GM23338 (cell line): ENCODE data around the gene RPL28. TPM values are rescaled to one million over a fixed set of nuclear protein-coding genes. Genes with fewer than 3 reads are reported as not detected.

Source experiments
- ATAC-seq: fragments of 200-7000 bp; cut with Tn5 transposase; 3 replicates; pipeline ENCODE4 v1.9.1; 2020
- DNase-seq: peaks from one replicate; pipeline ENCODE4 v3.0.0-alpha.2; 2015; ENCODE audit warnings: low spot score
- H2AFZ ChIP-seq: fragments of 200-600 bp; sonication (generic); 2 replicates; pipeline ENCODE4 v1.8.0; 2016; ENCODE audit warnings: antibody characterized with exemption, mild to moderate bottlenecking, moderate library complexity
- H3F3A ChIP-seq: fragments of 200-600 bp; sonication (generic); replicated peaks from 2 replicates; pipeline ENCODE4 v1.8.0; 2017; ENCODE audit warnings: antibody characterized with exemption, mixed run types, low read depth
- H3K27ac ChIP-seq: fragments of 200-600 bp; sonication (generic); 2 replicates; pipeline ENCODE4 v1.6.1; 2016; ENCODE audit warnings: low read depth
- H3K27me3 ChIP-seq: fragments of 200-600 bp; sonication (generic); 2 replicates; pipeline ENCODE4 v1.8.0; 2016; ENCODE audit warnings: mild to moderate bottlenecking, mixed run types, moderate library complexity; ENCODE audit not compliant: insufficient read depth
- H3K36me3 ChIP-seq: fragments of 200-600 bp; sonication (generic); 2 replicates; pipeline ENCODE4 v1.8.0; 2016; ENCODE audit warnings: mild to moderate bottlenecking; ENCODE audit not compliant: insufficient read depth
- H3K4me1 ChIP-seq: fragments of 200-600 bp; sonication (generic); 2 replicates; pipeline ENCODE4 v1.8.0; 2016; ENCODE audit warnings: mild to moderate bottlenecking, moderate library complexity; ENCODE audit not compliant: insufficient read depth
- H3K4me2 ChIP-seq: fragments of 200-600 bp; sonication (generic); 2 replicates; pipeline ENCODE4 v1.7.1; 2017; ENCODE audit warnings: mixed run types
- H3K4me3 ChIP-seq: fragments of 200-600 bp; sonication (generic); 2 replicates; pipeline ENCODE4 v1.6.1; 2016; ENCODE audit warnings: mixed run types
- H3K79me2 ChIP-seq: fragments of 200-600 bp; sonication (generic); replicated peaks from 2 replicates; pipeline ENCODE4 v1.8.0; 2017; ENCODE audit warnings: mild to moderate bottlenecking; ENCODE audit not compliant: insufficient read depth
- H3K9me2 ChIP-seq: fragments of 200-600 bp; sonication (generic); 2 replicates; pipeline ENCODE4 v1.8.0; 2017; ENCODE audit not compliant: insufficient read depth
- H4K20me1 ChIP-seq: fragments of 200-600 bp; sonication (generic); replicated peaks from 2 replicates; pipeline ENCODE4 v1.8.0; 2017; ENCODE audit warnings: mild to moderate bottlenecking; ENCODE audit not compliant: insufficient read depth
- H3K27ac Mint-ChIP-seq: 2 replicates; pipeline ENCODE4 v1.8.0; 2020; ENCODE audit warnings: inconsistent platforms, mild to moderate bottlenecking, moderate library complexity, mixed read lengths
- H3K27me3 Mint-ChIP-seq: 3 replicates; pipeline ENCODE4 v1.8.0; 2022; ENCODE audit warnings: low read depth, mild to moderate bottlenecking, moderate library complexity, mixed read lengths, inconsistent platforms; ENCODE audit not compliant: insufficient read depth, poor library complexity
- H3K36me3 Mint-ChIP-seq: 3 replicates; pipeline ENCODE4 v1.8.0; 2021; ENCODE audit warnings: low read depth, mild to moderate bottlenecking, inconsistent platforms, moderate library complexity, mixed read lengths
- H3K4me1 Mint-ChIP-seq: 3 replicates; pipeline ENCODE4 v1.8.0; 2020; ENCODE audit warnings: mild to moderate bottlenecking, inconsistent platforms, mixed read lengths
- H3K4me3 Mint-ChIP-seq: 3 replicates; pipeline ENCODE4 v1.8.0; 2021; ENCODE audit warnings: moderate library complexity, mild to moderate bottlenecking, inconsistent platforms, mixed read lengths
- H3K9me3 Mint-ChIP-seq: 3 replicates; pipeline ENCODE4 v1.8.0; 2020; ENCODE audit warnings: moderate library complexity, mild to moderate bottlenecking, inconsistent platforms, mixed read lengths
- CREB1 ChIP-seq: fragments of 250-450 bp; sonication (Bioruptor Pico); IDR thresholded peaks from 2 replicates; pipeline ENCODE4 v1.5.0; 2020; ENCODE audit warnings: low read depth, mild to moderate bottlenecking, moderate library complexity
- EZH2 ChIP-seq: fragments of 200-600 bp; sonication (generic); IDR thresholded peaks from one replicate; pipeline ENCODE4 v1.8.0; 2017; ENCODE audit warnings: antibody characterized with exemption, mild to moderate bottlenecking, low read depth; ENCODE audit not compliant: unreplicated experiment
- EZH2phosphoT487 ChIP-seq: fragments of 200-600 bp; sonication (generic); IDR thresholded peaks from one replicate; pipeline ENCODE4 v1.8.1; 2018; ENCODE audit warnings: antibody characterized with exemption; ENCODE audit not compliant: unreplicated experiment
- NANOG ChIP-seq: IDR thresholded peaks from 2 replicates; pipeline ENCODE4 v1.6.1; 2016; ENCODE audit warnings: antibody characterized with exemption, borderline replicate concordance
- POLR2AphosphoS5 ChIP-seq: IDR thresholded peaks from 2 replicates; pipeline ENCODE4 v1.6.1; 2016; ENCODE audit warnings: antibody characterized with exemption, low read depth
- STAT1 ChIP-seq: IDR thresholded peaks from one replicate; pipeline ENCODE4 v1.6.1; 2016; ENCODE audit warnings: antibody characterized with exemption; ENCODE audit not compliant: unreplicated experiment
- ZNF114 ChIP-seq: fragments of 250-450 bp; sonication (Bioruptor Pico); IDR thresholded peaks from 2 replicates; pipeline ENCODE4 v1.5.0; 2020; ENCODE audit warnings: mild to moderate bottlenecking, moderate library complexity
- ZNF331 ChIP-seq: fragments of 250-450 bp; sonication (Bioruptor Pico); IDR thresholded peaks from 2 replicates; pipeline ENCODE4 v1.5.0; 2020; ENCODE audit warnings: low read depth, mild to moderate bottlenecking, moderate library complexity
- polyA plus RNA-seq: library from polyadenylated mRNA; unstranded; fragments of >200 nt; fragmentation: Nextera tagmentation; extraction: Ambion mirVana; gene quantifications from 2 replicates; pipeline ENCODE4 v1.2.1, GENCODE V29; 2016
- total RNA-seq: library from RNA; depleted of rRNA; stranded (reverse); fragments of >200 nt; shearing (Covaris generic); gene quantifications from 2 replicates; pipeline ENCODE4 v1.2.3, GENCODE V29; 2014
- TF ChIP-seq, protein P1 (sequence below), 2 experiments: fragments of 200-600 bp in 1 of 2; sonication (generic) in 1 of 2; conservative IDR thresholded peaks; 2 replicates each; pipeline versions ENCODE4 v1.5.1 to v1.6.1; 2016 to 2017; ENCODE audit warnings: antibody characterized with exemption in 2 of 2, low read depth in 2 of 2, mild to moderate bottlenecking in 2 of 2, moderate library complexity in 1 of 2
- TF ChIP-seq, protein P2 (sequence below): IDR thresholded peaks from one replicate; pipeline ENCODE4 v1.6.1; 2018; ENCODE audit warnings: antibody characterized with exemption; ENCODE audit not compliant: unreplicated experiment

Gene RPL28
- total and polyA plus RNA-seq, 2 experiments from 2014 or later = 737 to 1,528 TPM

DNA sequence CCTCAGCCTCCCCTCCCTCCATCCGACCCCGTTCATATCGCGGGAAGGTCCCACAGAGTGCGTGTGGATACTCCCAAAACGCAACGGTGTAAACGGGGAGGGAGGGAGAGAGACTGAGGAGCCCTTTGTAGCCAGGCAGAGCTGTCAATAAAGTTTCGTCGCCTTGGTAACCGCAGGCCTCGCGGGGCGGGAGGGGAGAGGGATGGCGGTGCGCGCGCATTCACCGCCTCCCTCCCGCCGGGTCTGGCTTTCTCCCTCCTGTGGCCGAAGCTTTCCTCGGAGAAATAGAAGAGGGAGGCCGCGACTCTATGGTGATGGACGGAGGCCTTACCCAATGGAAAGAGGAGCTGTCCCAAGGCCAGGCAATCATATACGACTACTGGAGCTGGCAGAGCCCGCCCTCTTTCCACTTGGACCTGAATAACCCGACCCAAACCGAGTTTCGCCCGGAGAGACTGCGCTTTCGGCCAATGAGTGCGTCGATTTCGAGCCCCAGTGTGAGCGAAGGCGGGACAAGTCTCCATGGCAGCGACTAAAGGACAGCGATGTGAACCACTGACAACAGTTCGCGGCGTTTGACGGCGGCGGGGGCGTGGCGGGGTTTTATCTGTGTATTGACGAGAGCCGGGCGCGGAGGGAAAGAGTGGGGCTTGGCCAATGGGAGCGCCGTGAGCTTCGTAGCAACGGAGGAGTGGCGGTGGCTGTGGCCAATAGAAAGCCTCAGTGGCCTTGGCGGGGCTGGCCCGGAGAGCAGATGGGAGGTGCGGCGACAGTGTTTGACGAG, 46.4 kb upstream of the RPL28 start, which contains the start of gene KMT5C:
TSS of gene KMT5C (plus strand) at position 772 of the 784 bp plus-strand sequence. CDS start 2,061 bp downstream, outside the sequence.
- Mint-ChIP-seq H3K27ac (peak within 1 kb of the TSS; percentile 99), H3K27me3 (peaks cover 10% of the 10 kb centered on the region), H3K4me3 (peak within 1 kb of the TSS; percentile 90), H3K9me3 (peaks cover 2% of the 10 kb centered on the region; the same call in 1 of the 3 replicates), H3K4me1 (peaks cover 12% of the 10 kb centered on the region; the same call in 2 of the 3 replicates), H3K36me3 (peaks cover 24% of the 10 kb centered on the region)
- Histone ChIP-seq H4K20me1 (0 out of 2 replicates have a peak, but pooled peaks cover 3% of the 10 kb centered on the region), H3K36me3 (no peaks in the 10 kb centered on the region; the same call in 1 of the 2 replicates), H3K27me3 (no peaks in the 10 kb centered on the region), H2AFZ (peak within 1 kb of the TSS; percentile 70; the same call in 1 of the 2 replicates), H3K9me2 (no peaks in the 10 kb centered on the region; the same call in 1 of the 2 replicates), H3K4me2 (peak within 1 kb of the TSS; percentile 96), H3F3A (no peaks in the 10 kb centered on the region; the same call in 1 of the 2 replicates), H3K79me2 (no peaks in the 10 kb centered on the region), H3K27ac (peak within 1 kb of the TSS; percentile 98), H3K4me3 (peak within 1 kb of the TSS; percentile 84), H3K4me1 (peaks cover 12% of the 10 kb centered on the region; the same call in 1 of the 2 replicates)
- peak; percentile 100 for DNase-seq
- ATAC-seq = peak; percentile 81
- TF ChIP-seq POLR2AphosphoS5 (peak; percentile 68), EZH2phosphoT487 (no peak), CREB1 (peak; percentile 94)
- TF ChIP-seq, protein P1, sequence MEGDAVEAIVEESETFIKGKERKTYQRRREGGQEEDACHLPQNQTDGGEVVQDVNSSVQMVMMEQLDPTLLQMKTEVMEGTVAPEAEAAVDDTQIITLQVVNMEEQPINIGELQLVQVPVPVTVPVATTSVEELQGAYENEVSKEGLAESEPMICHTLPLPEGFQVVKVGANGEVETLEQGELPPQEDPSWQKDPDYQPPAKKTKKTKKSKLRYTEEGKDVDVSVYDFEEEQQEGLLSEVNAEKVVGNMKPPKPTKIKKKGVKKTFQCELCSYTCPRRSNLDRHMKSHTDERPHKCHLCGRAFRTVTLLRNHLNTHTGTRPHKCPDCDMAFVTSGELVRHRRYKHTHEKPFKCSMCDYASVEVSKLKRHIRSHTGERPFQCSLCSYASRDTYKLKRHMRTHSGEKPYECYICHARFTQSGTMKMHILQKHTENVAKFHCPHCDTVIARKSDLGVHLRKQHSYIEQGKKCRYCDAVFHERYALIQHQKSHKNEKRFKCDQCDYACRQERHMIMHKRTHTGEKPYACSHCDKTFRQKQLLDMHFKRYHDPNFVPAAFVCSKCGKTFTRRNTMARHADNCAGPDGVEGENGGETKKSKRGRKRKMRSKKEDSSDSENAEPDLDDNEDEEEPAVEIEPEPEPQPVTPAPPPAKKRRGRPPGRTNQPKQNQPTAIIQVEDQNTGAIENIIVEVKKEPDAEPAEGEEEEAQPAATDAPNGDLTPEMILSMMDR (conservative IDR thresholded peaks at IDR 0.05; ENCODE audit: low read depth in 2 of 2) = no peak

DNA sequence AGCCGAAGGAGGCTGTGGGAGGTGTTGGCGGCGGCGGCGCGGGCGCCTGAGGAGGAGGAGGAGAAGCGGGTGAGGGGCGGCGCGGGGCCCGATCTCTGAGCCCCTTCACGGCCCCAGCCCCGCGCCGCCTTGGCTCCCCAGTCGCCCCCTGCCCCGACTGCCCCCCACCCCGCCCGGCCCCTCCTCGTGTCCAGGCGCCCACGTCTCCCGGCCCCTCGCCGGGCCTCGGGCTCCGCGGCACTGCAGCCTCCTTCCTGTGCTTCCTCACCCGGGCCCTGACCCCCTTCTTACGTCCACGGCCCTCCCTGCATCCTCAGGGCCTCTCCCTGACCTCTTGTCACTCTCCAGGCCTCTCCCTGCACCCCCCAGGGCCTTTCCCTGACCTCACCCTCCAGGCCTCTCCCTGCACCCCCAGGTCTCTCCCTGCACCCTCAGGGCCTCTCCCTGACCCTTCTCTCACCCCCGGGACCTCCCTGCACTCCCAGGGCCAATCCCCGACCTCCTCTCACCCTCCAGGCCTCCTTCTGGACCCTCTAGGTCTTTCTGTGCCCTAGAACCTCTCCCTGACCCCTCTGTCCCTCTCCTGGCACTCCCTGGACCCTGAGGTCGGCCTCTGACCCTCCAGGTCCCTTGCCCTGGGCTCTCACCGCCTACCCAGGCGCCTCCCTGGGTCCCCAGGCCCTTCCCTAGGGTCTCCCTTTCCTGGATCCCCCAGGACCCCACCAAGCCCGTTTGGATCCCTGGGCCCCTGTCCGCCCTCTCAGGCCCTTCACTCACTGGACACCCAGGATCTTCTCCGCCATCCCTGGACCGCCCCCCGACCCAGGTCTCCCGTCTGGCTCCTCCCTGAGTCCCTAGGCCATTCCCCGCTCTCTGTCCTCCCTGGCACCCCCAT, 45.6 kb upstream of the RPL28 start:
- Histone ChIP-seq H3K4me2 (peak overlapping the region; percentile 96), H4K20me1 (0 out of 2 replicates have a peak, but pooled peaks cover 3% of the 10 kb centered on the region), H3K27ac (0 out of 2 replicates have a peak overlapping the region, but pooled peaks have one; percentile 72), H3K79me2 (no peaks in the 10 kb centered on the region), H3K4me1 (peaks cover 12% of the 10 kb centered on the region; the same call in 1 of the 2 replicates), H3K27me3 (no peaks in the 10 kb centered on the region), H3K4me3 (peak overlapping the region; percentile 84), H2AFZ (no peak overlapping the region), H3K9me2 (no peaks in the 10 kb centered on the region; the same call in 1 of the 2 replicates), H3K36me3 (no peaks in the 10 kb centered on the region; the same call in 1 of the 2 replicates), H3F3A (no peaks in the 10 kb centered on the region; the same call in 1 of the 2 replicates)
- peak overlapping the region; percentile 90 for H3K4me3 Mint-ChIP-seq
- H3K27me3 Mint-ChIP-seq = peaks cover 17% of the 10 kb centered on the region
- peaks cover 17% of the 10 kb centered on the region for H3K4me1 Mint-ChIP-seq
- TF ChIP-seq, protein P2, sequence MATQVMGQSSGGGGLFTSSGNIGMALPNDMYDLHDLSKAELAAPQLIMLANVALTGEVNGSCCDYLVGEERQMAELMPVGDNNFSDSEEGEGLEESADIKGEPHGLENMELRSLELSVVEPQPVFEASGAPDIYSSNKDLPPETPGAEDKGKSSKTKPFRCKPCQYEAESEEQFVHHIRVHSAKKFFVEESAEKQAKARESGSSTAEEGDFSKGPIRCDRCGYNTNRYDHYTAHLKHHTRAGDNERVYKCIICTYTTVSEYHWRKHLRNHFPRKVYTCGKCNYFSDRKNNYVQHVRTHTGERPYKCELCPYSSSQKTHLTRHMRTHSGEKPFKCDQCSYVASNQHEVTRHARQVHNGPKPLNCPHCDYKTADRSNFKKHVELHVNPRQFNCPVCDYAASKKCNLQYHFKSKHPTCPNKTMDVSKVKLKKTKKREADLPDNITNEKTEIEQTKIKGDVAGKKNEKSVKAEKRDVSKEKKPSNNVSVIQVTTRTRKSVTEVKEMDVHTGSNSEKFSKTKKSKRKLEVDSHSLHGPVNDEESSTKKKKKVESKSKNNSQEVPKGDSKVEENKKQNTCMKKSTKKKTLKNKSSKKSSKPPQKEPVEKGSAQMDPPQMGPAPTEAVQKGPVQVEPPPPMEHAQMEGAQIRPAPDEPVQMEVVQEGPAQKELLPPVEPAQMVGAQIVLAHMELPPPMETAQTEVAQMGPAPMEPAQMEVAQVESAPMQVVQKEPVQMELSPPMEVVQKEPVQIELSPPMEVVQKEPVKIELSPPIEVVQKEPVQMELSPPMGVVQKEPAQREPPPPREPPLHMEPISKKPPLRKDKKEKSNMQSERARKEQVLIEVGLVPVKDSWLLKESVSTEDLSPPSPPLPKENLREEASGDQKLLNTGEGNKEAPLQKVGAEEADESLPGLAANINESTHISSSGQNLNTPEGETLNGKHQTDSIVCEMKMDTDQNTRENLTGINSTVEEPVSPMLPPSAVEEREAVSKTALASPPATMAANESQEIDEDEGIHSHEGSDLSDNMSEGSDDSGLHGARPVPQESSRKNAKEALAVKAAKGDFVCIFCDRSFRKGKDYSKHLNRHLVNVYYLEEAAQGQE = no peak
- TF ChIP-seq ZNF331 (no peak), POLR2AphosphoS5 (peak; percentile 75), STAT1 (no peak), EZH2 (no peak), NANOG (no peak), ZNF114 (CRISPR knock-in tag) (no peak), CREB1 (no peak)
- peak overlapping the region; percentile 99 for H3K27ac Mint-ChIP-seq
- ATAC-seq (peak; percentile 1), DNase-seq (no peak)
- H3K9me3 Mint-ChIP-seq = peaks cover 2% of the 10 kb centered on the region; the same call in 1 of the 3 replicates
- peaks cover 31% of the 10 kb centered on the region for H3K36me3 Mint-ChIP-seq
